HEK293 (cell line): ENCODE measurements around the gene TMEM61.

ENCODE experiments used
- TCF7L2 ChIP-seq: IDR thresholded peaks from 2 replicates; pipeline ENCODE4 v1.6.1; 2011; ENCODE audit warnings: low read depth, mild to moderate bottlenecking, inconsistent platforms, low read length, moderate library complexity, borderline replicate concordance
- YY1 ChIP-seq: fragments of 450-650 bp; formaldehyde crosslinking; IDR thresholded peaks from 2 replicates; pipeline ENCODE4 v1.5.1; 2018; ENCODE audit warnings: missing biosample characterization, missing genetic modification characterization

GRCh38 chr1:54976747-54977146, 3.7 kb upstream of the TMEM61 start:
- TF ChIP-seq TCF7L2: no peak
- TF ChIP-seq YY1: no peak
